IMR-90 (cell line): ENCODE data around the gene MECP2. TPM values are rescaled to one million over a fixed set of nuclear protein-coding genes. Genes with fewer than 3 reads are reported as not detected.

Experiments used
- ATAC-seq: fragments of 200-7000 bp; cut with Tn5 transposase; 2 replicates; pipeline ENCODE4 v1.9.1; 2020; ENCODE audit warnings: low read depth, mild to moderate bottlenecking, moderate library complexity
- BruUV-seq: library from RNA; stranded (reverse); fragments of 400-500 nt; replicated peaks from 2 replicates; lab custom pipeline; 2021; lab: Mats Ljungman, UMichigan
- CTCF ChIA-PET: fragments of 300-600 bp; formaldehyde crosslinking; extraction: SDS; loops from one replicate; lab custom pipeline; 2021; ENCODE audit warnings: antibody characterized with exemption; lab: Yijun Ruan, JAX
- POLR2A ChIA-PET: fragments of 300-600 bp; sonication (Branson Sonifier 250); formaldehyde crosslinking; loops from one replicate; lab custom pipeline; 2022; ENCODE audit warnings: antibody characterized with exemption; ENCODE audit not compliant: unreplicated experiment; lab: Charles Lee
- DNase-seq: peaks from one replicate; pipeline ENCODE4 v3.0.0; 2013
- H2AFZ ChIP-seq: replicated peaks from 2 replicates; pipeline ENCODE3; 2013; ENCODE audit warnings: low read length, mild to moderate bottlenecking; ENCODE audit not compliant: poor library complexity
- H2AK5ac ChIP-seq: 2 replicates; pipeline ENCODE4 v1.6.1; 2013; ENCODE audit warnings: low read depth, low read length, inconsistent platforms
- H2AK9ac ChIP-seq: replicated peaks from 2 replicates; pipeline ENCODE3; 2013; ENCODE audit warnings: mild to moderate bottlenecking, low read depth, low read length, moderate library complexity; ENCODE audit not compliant: poor library complexity
- H2BK120ac ChIP-seq: 2 replicates; pipeline ENCODE4 v1.6.1; 2013; ENCODE audit warnings: low read depth, low read length, inconsistent platforms
- H2BK15ac ChIP-seq: 3 replicates; pipeline ENCODE4 v1.6.1; 2013; ENCODE audit warnings: low read depth, low read length, inconsistent platforms
- H2BK20ac ChIP-seq: 2 replicates; pipeline ENCODE4 v1.6.1; 2013; ENCODE audit warnings: low read depth, mild to moderate bottlenecking, inconsistent platforms, low read length, moderate library complexity
- H2BK5ac ChIP-seq: 2 replicates; pipeline ENCODE4 v1.6.1; 2013; ENCODE audit warnings: mild to moderate bottlenecking, low read depth, low read length, inconsistent platforms; ENCODE audit not compliant: poor library complexity, severe bottlenecking
- H3K14ac ChIP-seq: replicated peaks from 2 replicates; pipeline ENCODE4 v1.6.1; 2013; ENCODE audit warnings: low read depth, low read length, inconsistent platforms
- H3K18ac ChIP-seq: 2 replicates; pipeline ENCODE4 v1.6.1; 2013; ENCODE audit warnings: low read depth, low read length, control low read depth
- H3K23ac ChIP-seq: 2 replicates; pipeline ENCODE4 v1.6.1; 2013; ENCODE audit warnings: low read depth, low read length, inconsistent platforms
- H3K27ac ChIP-seq: 2 replicates; pipeline ENCODE4 v1.5.1; 2013; ENCODE audit warnings: mild to moderate bottlenecking, control low read depth, low read length; ENCODE audit not compliant: insufficient read depth
- H3K27me3 ChIP-seq: 2 replicates; pipeline ENCODE4 v1.6.1; 2013; ENCODE audit warnings: low read length; ENCODE audit not compliant: control insufficient read depth, insufficient read depth
- H3K36me3 ChIP-seq: 2 replicates; pipeline ENCODE4 v1.6.1; 2013; ENCODE audit warnings: low read length, mixed read lengths; ENCODE audit not compliant: control insufficient read depth, insufficient read depth
- H3K4ac ChIP-seq: 2 replicates; pipeline ENCODE4 v1.6.1; 2013; ENCODE audit warnings: low read depth, low read length, inconsistent platforms
- H3K4me1 ChIP-seq: 2 replicates; pipeline ENCODE4 v1.6.1; 2013; ENCODE audit warnings: low read length, mixed read lengths; ENCODE audit not compliant: control insufficient read depth, insufficient read depth
- H3K4me2 ChIP-seq: 2 replicates; pipeline ENCODE4 v1.6.1; 2013; ENCODE audit warnings: low read depth, mild to moderate bottlenecking, control low read depth, low read length, moderate library complexity
- H3K4me3 ChIP-seq: 2 replicates; pipeline ENCODE4 v1.5.1; 2013; ENCODE audit warnings: low read depth, mild to moderate bottlenecking, control low read depth, low read length, moderate library complexity; ENCODE audit not compliant: insufficient read depth
- H3K56ac ChIP-seq: 2 replicates; pipeline ENCODE4 v1.6.1; 2013; ENCODE audit warnings: low read length, inconsistent platforms; ENCODE audit not compliant: insufficient read depth; ENCODE audit errors: extremely low read depth
- H3K79me1 ChIP-seq, 2 experiments: 2 replicates each; pipeline ENCODE4 v1.6.1; 2013; ENCODE audit warnings: low read length in 2 of 2, inconsistent platforms in 1 of 2, low read depth in 1 of 2
- H3K9ac ChIP-seq: 2 replicates; pipeline ENCODE4 v1.6.1; 2013; ENCODE audit warnings: low read depth, low read length, control low read depth
- H3K9me1 ChIP-seq: 2 replicates; pipeline ENCODE4 v1.6.1; 2013; ENCODE audit warnings: low read length, inconsistent platforms; ENCODE audit not compliant: insufficient read depth
- H3K9me3 ChIP-seq: 2 replicates; pipeline ENCODE4 v1.6.1; 2013; ENCODE audit warnings: low read length; ENCODE audit not compliant: control insufficient read depth, insufficient read depth
- H4K20me1 ChIP-seq: 2 replicates; pipeline ENCODE4 v1.6.1; 2013; ENCODE audit warnings: low read length, inconsistent platforms; ENCODE audit not compliant: insufficient read depth
- H4K5ac ChIP-seq: 2 replicates; pipeline ENCODE4 v1.6.1; 2013; ENCODE audit warnings: mild to moderate bottlenecking, low read depth, low read length, control low read depth
- H4K8ac ChIP-seq, 2 experiments: 2 replicates each; pipeline ENCODE4 v1.6.1; 2013; ENCODE audit warnings: low read depth in 2 of 2, low read length in 2 of 2, control low read depth in 1 of 2, inconsistent platforms in 1 of 2
- H4K91ac ChIP-seq: 2 replicates; pipeline ENCODE4 v1.6.1; 2013; ENCODE audit warnings: low read depth, low read length, inconsistent platforms; ENCODE audit not compliant: insufficient read depth
- BHLHE40 ChIP-seq: fragments of 150-350 bp; IDR thresholded peaks from 2 replicates; pipeline ENCODE4 v1.6.1; 2016; ENCODE audit warnings: mild to moderate bottlenecking, low read depth, low read length
- CHD1 ChIP-seq: IDR thresholded peaks from 2 replicates; pipeline ENCODE4 v1.6.1; 2012; ENCODE audit warnings: low read depth, low read length, improper control_type of control experiment
- ELK1 ChIP-seq: fragments of 150-350 bp; IDR thresholded peaks from 2 replicates; pipeline ENCODE4 v1.6.1; 2016; ENCODE audit warnings: low read depth, mild to moderate bottlenecking, low read length, moderate library complexity, borderline replicate concordance
- FOS ChIP-seq: fragments of 150-350 bp; IDR thresholded peaks from 2 replicates; pipeline ENCODE4 v1.6.1; 2016; ENCODE audit warnings: low read depth, low read length
- MAFK ChIP-seq: IDR thresholded peaks from 2 replicates; pipeline ENCODE4 v1.6.1; 2012; ENCODE audit warnings: low read depth, low read length, improper control_type of control experiment
- MAZ ChIP-seq: IDR thresholded peaks from 2 replicates; pipeline ENCODE4 v1.6.1; 2012; ENCODE audit warnings: low read depth, mild to moderate bottlenecking, low read length, improper control_type of control experiment, moderate library complexity, borderline replicate concordance
- MXI1 ChIP-seq: IDR thresholded peaks from 2 replicates; pipeline ENCODE4 v1.6.1; 2012; ENCODE audit warnings: low read depth, mild to moderate bottlenecking, low read length, moderate library complexity, borderline replicate concordance
- POLR2A ChIP-seq: IDR thresholded peaks from 2 replicates; pipeline ENCODE4 v1.6.1; 2012; ENCODE audit warnings: mild to moderate bottlenecking, low read depth, low read length
- RAD21 ChIP-seq: IDR thresholded peaks from 2 replicates; pipeline ENCODE4 v1.6.1; 2012; ENCODE audit warnings: low read length, improper control_type of control experiment
- RCOR1 ChIP-seq: IDR thresholded peaks from 2 replicates; pipeline ENCODE4 v1.6.1; 2012; ENCODE audit warnings: mild to moderate bottlenecking, low read length, improper control_type of control experiment; ENCODE audit not compliant: insufficient replicate concordance
- RFX5 ChIP-seq: IDR thresholded peaks from 2 replicates; pipeline ENCODE4 v1.8.0; 2012; ENCODE audit warnings: low read depth, mild to moderate bottlenecking, low read length, moderate library complexity
- SMC3 ChIP-seq: fragments of 150-350 bp; IDR thresholded peaks from 2 replicates; pipeline ENCODE4 v1.6.1; 2016; ENCODE audit warnings: low read depth, mild to moderate bottlenecking, antibody characterized with exemption, low read length, moderate library complexity
- USF2 ChIP-seq: fragments of 150-350 bp; IDR thresholded peaks from 2 replicates; pipeline ENCODE4 v1.6.1; 2017; ENCODE audit warnings: mild to moderate bottlenecking, antibody characterized with exemption, low read length, low read depth
- WGBS, 2 experiments: methylation state at CpG; one replicate each; pipeline versions ENCODE4 v1.1.5 to v1.1.7; 2013; ENCODE audit warnings: missing lambda C conversion rate in 2 of 2; ENCODE audit not compliant: insufficient read length in 1 of 2; ENCODE audit errors: extremely low coverage in 2 of 2; 5-methylcytosine and 5-hydroxymethylcytosine counted together
- dilution Hi-C: fragments of 300-500 bp; cut with HindIII; formaldehyde crosslinking; loops from one replicate; pipeline ENCODE4 v1.14.3; 2018; ENCODE audit warnings: low sequenced_read_pairs; ENCODE audit not compliant: unreplicated experiment
- in situ Hi-C: fragments of 300-500 bp; cut with MboI; formaldehyde crosslinking; loops from 3 replicates; pipeline ENCODE4 v1.14.3; 2019; ENCODE audit warnings: low sequenced_read_pairs, inconsistent platforms, mixed read lengths
- intact Hi-C: fragments of 100-400 bp; cut with micrococcal nuclease; formaldehyde crosslinking; loops from 2 replicates; pipeline ENCODE4 v1.10.0; 2022
- polyA plus RNA-seq, 3 experiments: library from polyadenylated mRNA; depleted of rRNA; stranded (reverse); fragments of >200 nt; gene quantifications; 2 replicates each; pipeline ENCODE4 v1.2.3, GENCODE V29; 2012; ENCODE audit warnings: low replicate concordance in 1 of 3
- total RNA-seq: library from RNA; depleted of rRNA; stranded (reverse); fragments of >200 nt; gene quantifications from 2 replicates; pipeline ENCODE4 v1.2.3, GENCODE V29; 2012
- TF ChIP-seq, protein P1 (sequence below): conservative IDR thresholded peaks from 2 replicates; pipeline ENCODE4 v1.5.1; 2012; ENCODE audit warnings: mild to moderate bottlenecking, low read depth, low read length, improper control_type of control experiment

The MECP2 gene
- total and polyA plus RNA-seq, 2 of the 4 experiments (the other 2 are of a cell fraction): 8.4 to 10.1 TPM

DNA sequence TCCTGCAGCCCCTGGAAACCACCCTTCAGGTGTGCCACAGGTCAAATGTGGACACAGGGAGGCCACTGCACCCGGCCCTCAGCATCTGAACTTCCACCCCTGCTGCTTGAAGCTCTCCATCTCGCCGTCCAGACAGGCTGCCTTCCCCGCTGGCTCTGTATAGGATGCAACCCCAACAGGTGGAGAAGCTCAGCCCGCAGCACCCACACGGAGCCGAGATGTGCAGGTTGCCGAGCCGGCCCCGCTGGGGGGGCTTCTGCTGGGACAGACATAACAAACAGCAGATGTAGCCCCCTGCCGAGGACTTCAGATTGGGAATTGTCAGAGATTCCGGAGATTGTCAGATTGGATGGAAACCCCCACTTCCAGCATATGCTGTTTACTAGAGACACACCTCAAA lies 104.4 kb downstream of the MECP2 start:
- Histone ChIP-seq H3K36me3 (no peaks in the 10 kb centered on the region), H4K20me1 (no peaks in the 10 kb centered on the region), H2BK120ac (no peak overlapping the region), H2AFZ (no peak overlapping the region), H3K27me3 (no peaks in the 10 kb centered on the region; the same call in 1 of the 2 replicates), H4K91ac (no peak overlapping the region), H3K4ac (no peak overlapping the region), H3K4me2 (no peak overlapping the region), H3K14ac (no peak overlapping the region), H2BK20ac (no peak overlapping the region), H3K4me3 (no peak overlapping the region), H3K9me3 (no peaks in the 10 kb centered on the region), H3K23ac (no peak overlapping the region), H4K8ac (no peak overlapping the region), H3K9me1 (no peaks in the 10 kb centered on the region), H3K56ac (no peak overlapping the region), H2AK5ac (no peak overlapping the region), H4K5ac (no peak overlapping the region), H3K4me1 (no peaks in the 10 kb centered on the region), H2BK15ac (no peak overlapping the region), H3K18ac (no peak overlapping the region), H2AK9ac (no peak overlapping the region), H3K9ac (no peak overlapping the region), H3K27ac (no peak overlapping the region), H3K79me1 (no peaks in the 10 kb centered on the region), H2BK5ac (no peak overlapping the region)
- no peak for DNase-seq
- BruUV-seq: no TSS peak
- dilution Hi-C loops: no loop called here
- ATAC-seq: no peak
- no CpG with 5 or more reads among the region's 12 CpGs for WGBS, 2 experiments
- TF ChIP-seq ELK1 (no peak), FOS (no peak), SMC3 (no peak), MXI1 (no peak), MAZ (no peak), POLR2A (no peak), RFX5 (no peak), USF2 (no peak), RCOR1 (no peak), RAD21 (no peak), MAFK (no peak), CHD1 (no peak), BHLHE40 (no peak)
- TF ChIP-seq, protein P1, sequence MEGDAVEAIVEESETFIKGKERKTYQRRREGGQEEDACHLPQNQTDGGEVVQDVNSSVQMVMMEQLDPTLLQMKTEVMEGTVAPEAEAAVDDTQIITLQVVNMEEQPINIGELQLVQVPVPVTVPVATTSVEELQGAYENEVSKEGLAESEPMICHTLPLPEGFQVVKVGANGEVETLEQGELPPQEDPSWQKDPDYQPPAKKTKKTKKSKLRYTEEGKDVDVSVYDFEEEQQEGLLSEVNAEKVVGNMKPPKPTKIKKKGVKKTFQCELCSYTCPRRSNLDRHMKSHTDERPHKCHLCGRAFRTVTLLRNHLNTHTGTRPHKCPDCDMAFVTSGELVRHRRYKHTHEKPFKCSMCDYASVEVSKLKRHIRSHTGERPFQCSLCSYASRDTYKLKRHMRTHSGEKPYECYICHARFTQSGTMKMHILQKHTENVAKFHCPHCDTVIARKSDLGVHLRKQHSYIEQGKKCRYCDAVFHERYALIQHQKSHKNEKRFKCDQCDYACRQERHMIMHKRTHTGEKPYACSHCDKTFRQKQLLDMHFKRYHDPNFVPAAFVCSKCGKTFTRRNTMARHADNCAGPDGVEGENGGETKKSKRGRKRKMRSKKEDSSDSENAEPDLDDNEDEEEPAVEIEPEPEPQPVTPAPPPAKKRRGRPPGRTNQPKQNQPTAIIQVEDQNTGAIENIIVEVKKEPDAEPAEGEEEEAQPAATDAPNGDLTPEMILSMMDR: no peak
- intact Hi-C loops: no loop called here
- in situ Hi-C loops: no loop called here
- CTCF ChIA-PET: no interaction called here
- POLR2A ChIA-PET: no interaction called here
